CD8-positive, alpha-beta memory T cell (primary cell): Measurements from ENCODE around the gene RNF167. TPM values are rescaled to one million over a fixed set of nuclear protein-coding genes. Genes with fewer than 3 reads are reported as not detected.

Source experiments
- CTCF ChIA-PET: fragments of 350-600 bp; sonication (Branson Sonifier 250); formaldehyde crosslinking; loops from one replicate; lab custom pipeline; 2021; ENCODE audit warnings: antibody characterized with exemption; lab: Charles Lee
- POLR2A ChIA-PET: fragments of 350-600 bp; sonication (Branson Sonifier 250); formaldehyde crosslinking; loops from one replicate; lab custom pipeline; 2021; ENCODE audit warnings: antibody characterized with exemption; lab: Charles Lee
- DNase-seq, 5 donors: peaks; one replicate each; pipeline versions ENCODE4 v3.0.0 to v3.0.0-alpha.2; 2020 to 2022; ENCODE audit warnings: mixed read lengths in 1 of 5
- H3K27ac ChIP-seq: one replicate; pipeline ENCODE4 v1.7.0; 2013; ENCODE audit warnings: low read depth, mild to moderate bottlenecking, low read length, moderate library complexity
- H3K27me3 ChIP-seq: 2 replicates; pipeline ENCODE4 v1.7.0; 2013; ENCODE audit warnings: low read length, mild to moderate bottlenecking; ENCODE audit not compliant: insufficient read depth, poor library complexity, severe bottlenecking
- H3K36me3 ChIP-seq: 2 replicates; pipeline ENCODE4 v1.7.0; 2013; ENCODE audit warnings: mild to moderate bottlenecking, low read length, moderate library complexity; ENCODE audit not compliant: insufficient read depth
- H3K4me1 ChIP-seq: 2 replicates; pipeline ENCODE4 v1.7.0; 2013; ENCODE audit warnings: mild to moderate bottlenecking, low read length, moderate library complexity; ENCODE audit not compliant: insufficient read depth
- H3K4me3 ChIP-seq: 2 replicates; pipeline ENCODE4 v1.7.0; 2013; ENCODE audit warnings: mild to moderate bottlenecking, low read length
- H3K9me3 ChIP-seq: 2 replicates; pipeline ENCODE4 v1.7.0; 2013; ENCODE audit warnings: mild to moderate bottlenecking, low read length
- H3K27ac Mint-ChIP-seq, 8 donors: one replicate each; pipeline ENCODE4 v1.8.0; 2020 to 2021; ENCODE audit warnings: mixed read lengths in 8 of 8, mild to moderate bottlenecking in 6 of 8, inconsistent platforms in 3 of 8, moderate library complexity in 3 of 8
- H3K27me3 Mint-ChIP-seq, 2 donors: one replicate each; pipeline ENCODE4 v1.8.0; 2020 to 2021; ENCODE audit warnings: mixed read lengths in 2 of 2, mild to moderate bottlenecking in 1 of 2, moderate library complexity in 1 of 2
- H3K36me3 Mint-ChIP-seq, 3 donors: one replicate each; pipeline ENCODE4 v1.8.0; 2020 to 2021; ENCODE audit warnings: mixed read lengths in 3 of 3, inconsistent platforms in 1 of 3, mild to moderate bottlenecking in 1 of 3
- H3K4me1 Mint-ChIP-seq, 3 donors: one replicate each; pipeline ENCODE4 v1.8.0; 2020 to 2021; ENCODE audit warnings: mixed read lengths in 3 of 3, inconsistent platforms in 1 of 3, mild to moderate bottlenecking in 1 of 3
- H3K4me3 Mint-ChIP-seq, 7 donors: one replicate each; pipeline ENCODE4 v1.8.0; 2020 to 2021; ENCODE audit warnings: mixed read lengths in 7 of 7, mild to moderate bottlenecking in 6 of 7, moderate library complexity in 4 of 7, inconsistent platforms in 2 of 7
- H3K9me3 Mint-ChIP-seq, 5 donors: one replicate each; pipeline ENCODE4 v1.8.0; 2020 to 2022; ENCODE audit warnings: mixed read lengths in 5 of 5, mild to moderate bottlenecking in 3 of 5, moderate library complexity in 2 of 5, inconsistent platforms in 1 of 5
- polyA plus RNA-seq: library from polyadenylated mRNA; unstranded; fragments of 300-500 nt; fragmentation: Illumina TruSeq; gene quantifications from one replicate; pipeline ENCODE4 v1.2.3, GENCODE V29; 2021
- total RNA-seq, 2 experiments: library from RNA; stranded (reverse); gene quantifications; one replicate each; pipeline ENCODE4 v1.2.3, GENCODE V29; 2021

Gene RNF167
- total and polyA plus RNA-seq, 3 experiments from 2014 or later: 69.0 to 192 (median 187) TPM

- Mint-ChIP-seq H3K4me1 (peaks cover 11 to 25% (median 15%) of the 10 kb centered on the region in 3 donors), H3K4me3 (peak overlapping the region in 2 of 7 donors; percentile 30 to 32), H3K27ac (peak overlapping the region in 4 of 8 donors; percentile 29 to 71 (median 66)), H3K27me3 (peaks cover 0 to 4% of the 10 kb centered on the region in 2 donors), H3K9me3 (no peaks in the 10 kb centered on the region), H3K36me3 (peaks cover 0 to 67% (median 1%) of the 10 kb centered on the region in 3 donors)
- Histone ChIP-seq H3K4me3 (no peak overlapping the region), H3K4me1 (peaks cover 18% of the 10 kb centered on the region), H3K9me3 (no peaks in the 10 kb centered on the region), H3K36me3 (peaks cover 43% of the 10 kb centered on the region), H3K27me3 (no peaks in the 10 kb centered on the region), H3K27ac (no peak overlapping the region)
- POLR2A ChIA-PET: no interaction called here
- DNase-seq: peak in 1 of 5 donors; percentile 52
- CTCF ChIA-PET: no interaction called here
Measured at GRCh38 chr17:4895657-4896331, 44.3 kb upstream of the RNF167 start.

DNA sequence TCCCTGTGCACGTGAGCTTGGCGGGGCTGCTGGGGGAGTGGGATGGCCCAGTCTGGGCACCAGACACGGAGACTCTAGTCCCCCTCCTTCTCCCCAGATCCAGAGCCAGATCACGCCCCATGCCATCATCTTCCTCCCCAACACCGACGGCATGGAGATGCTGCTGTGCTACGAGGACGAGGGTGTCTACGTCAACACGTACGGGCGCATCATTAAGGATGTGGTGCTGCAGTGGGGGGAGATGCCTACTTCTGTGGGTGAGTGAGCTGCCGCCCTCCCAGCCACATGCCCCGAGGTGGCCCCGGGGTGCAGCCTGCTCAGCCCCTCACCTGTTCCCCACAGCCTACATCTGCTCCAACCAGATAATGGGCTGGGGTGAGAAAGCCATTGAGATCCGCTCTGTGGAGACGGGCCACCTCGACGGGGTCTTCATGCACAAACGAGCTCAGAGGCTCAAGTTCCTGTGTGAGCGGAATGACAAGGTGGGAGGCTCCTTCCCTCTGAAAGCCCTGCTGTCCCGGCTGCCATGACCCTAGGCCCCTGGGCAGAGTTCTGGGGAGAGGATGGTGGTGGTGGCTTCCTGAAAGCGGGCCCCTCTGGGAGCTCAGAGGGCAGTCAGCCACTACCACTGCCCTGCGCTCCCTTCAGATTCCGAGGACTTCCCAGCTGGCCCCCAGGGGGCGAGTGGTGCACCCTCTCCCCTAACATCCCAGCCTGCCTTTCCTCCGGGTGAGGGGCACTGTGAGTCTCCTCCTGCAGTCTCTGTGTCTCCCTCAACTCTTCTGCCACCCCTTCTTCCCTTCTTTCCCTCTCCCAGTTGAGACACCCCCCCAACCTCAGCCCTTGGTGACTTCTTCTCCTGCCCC is 43.5 kb upstream of the RNF167 start:
- H3K4me3 ChIP-seq: no peak overlapping the region
- H3K36me3 ChIP-seq: peaks cover 35% of the 10 kb centered on the region
- Mint-ChIP-seq H3K27ac (peak overlapping the region in 2 of 8 donors; percentile 61 to 70), H3K9me3 (no peaks in the 10 kb centered on the region), H3K4me3 (peak overlapping the region in 1 of 7 donors; percentile 63), H3K27me3 (peaks cover 0 to 9% of the 10 kb centered on the region in 2 donors), H3K36me3 (peaks cover 0 to 59% (median 1%) of the 10 kb centered on the region in 3 donors), H3K4me1 (peaks cover 12 to 33% (median 20%) of the 10 kb centered on the region in 3 donors)
- peak in 1 of 5 donors; percentile 47 for DNase-seq
- ChIA-PET CTCF (no interaction called here), POLR2A (interaction anchor here (0.6 kb wide), 1 partner anchor 22 kb away, joined by 3 read pairs; no protein-coding TSS in a partner anchor)
- H3K9me3 ChIP-seq: no peaks in the 10 kb centered on the region
- no peak overlapping the region for H3K27ac ChIP-seq
- H3K27me3 ChIP-seq: no peaks in the 10 kb centered on the region
- peaks cover 25% of the 10 kb centered on the region for H3K4me1 ChIP-seq

DNA sequence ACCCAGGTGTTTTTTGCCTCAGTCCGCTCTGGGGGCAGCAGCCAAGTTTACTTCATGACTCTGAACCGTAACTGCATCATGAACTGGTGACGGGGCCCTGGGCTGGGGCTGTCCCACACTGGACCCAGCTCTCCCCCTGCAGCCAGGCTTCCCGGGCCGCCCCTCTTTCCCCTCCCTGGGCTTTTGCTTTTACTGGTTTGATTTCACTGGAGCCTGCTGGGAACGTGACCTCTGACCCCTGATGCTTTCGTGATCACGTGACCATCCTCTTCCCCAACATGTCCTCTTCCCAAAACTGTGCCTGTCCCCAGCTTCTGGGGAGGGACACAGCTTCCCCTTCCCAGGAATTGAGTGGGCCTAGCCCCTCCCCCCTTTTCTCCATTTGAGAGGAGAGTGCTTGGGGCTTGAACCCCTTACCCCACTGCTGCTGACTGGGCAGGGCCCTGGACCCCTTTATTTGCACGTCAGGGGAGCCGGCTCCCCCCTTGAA is 42.8 kb upstream of the RNF167 start:
- Mint-ChIP-seq H3K4me3 (no peak overlapping the region), H3K36me3 (peaks cover 0 to 54% (median 1%) of the 10 kb centered on the region in 3 donors), H3K9me3 (no peaks in the 10 kb centered on the region), H3K4me1 (peaks cover 13 to 38% (median 22%) of the 10 kb centered on the region in 3 donors), H3K27ac (peak overlapping the region in 1 of 8 donors; percentile 95), H3K27me3 (peaks cover 0 to 9% of the 10 kb centered on the region in 2 donors)
- Histone ChIP-seq H3K4me1 (peaks cover 28% of the 10 kb centered on the region), H3K36me3 (peaks cover 31% of the 10 kb centered on the region), H3K9me3 (no peaks in the 10 kb centered on the region), H3K4me3 (no peak overlapping the region), H3K27me3 (no peaks in the 10 kb centered on the region), H3K27ac (no peak overlapping the region)
- peak in 1 of 5 donors; percentile 44 for DNase-seq
- ChIA-PET POLR2A (interaction anchor here (0.6 kb wide), 1 partner anchor 22 kb away, joined by 3 read pairs; no protein-coding TSS in a partner anchor), CTCF (no interaction called here)

- Mint-ChIP-seq H3K4me1 (peaks cover 19 to 43% (median 27%) of the 10 kb centered on the region in 3 donors), H3K4me3 (peak overlapping the region in 1 of 7 donors; percentile 66), H3K27ac (peak overlapping the region in 2 of 8 donors; percentile 76 to 93), H3K27me3 (peaks cover 0 to 7% of the 10 kb centered on the region in 2 donors), H3K36me3 (peaks cover 0 to 48% (median 0%) of the 10 kb centered on the region in 3 donors), H3K9me3 (no peaks in the 10 kb centered on the region)
- ChIA-PET CTCF (interaction anchor here (2.1 to 2.6 kb wide), 2 partner anchors 8 to 188 kb away, joined by 9 to 14 read pairs; partner anchors contain the start of gene ARRB2), POLR2A (no interaction called here)
- no peak overlapping the region for H3K27ac ChIP-seq
- H3K9me3 ChIP-seq: no peaks in the 10 kb centered on the region
- H3K36me3 ChIP-seq: peaks cover 31% of the 10 kb centered on the region
- H3K27me3 ChIP-seq: no peaks in the 10 kb centered on the region
- H3K4me3 ChIP-seq: no peak overlapping the region
- DNase-seq: no peak
- peaks cover 33% of the 10 kb centered on the region for H3K4me1 ChIP-seq
Measured at GRCh38 chr17:4897785-4898184, 42.3 kb upstream of the RNF167 start.

DNA sequence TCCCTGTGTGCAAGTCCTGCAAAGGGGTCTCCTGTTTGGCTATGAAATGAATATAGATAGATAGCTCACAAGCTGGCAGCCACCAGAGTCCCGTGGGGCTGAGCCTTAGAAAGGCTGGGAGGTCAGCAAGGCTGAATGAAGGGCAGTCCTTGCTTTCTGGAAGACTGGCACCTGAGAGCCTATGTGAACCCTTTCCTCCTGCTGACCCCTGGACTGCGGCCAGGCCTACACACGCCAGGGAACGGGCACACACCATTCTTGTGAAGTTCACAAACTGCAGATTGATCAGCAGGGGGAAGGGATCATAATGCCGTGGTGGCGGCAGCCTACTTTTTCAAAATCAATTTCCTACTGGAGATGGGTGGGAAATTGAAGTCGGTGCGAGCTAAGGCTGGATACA is 41.7 kb upstream of the RNF167 start:
- CTCF ChIA-PET: interaction anchor here (1.1 to 2.6 kb wide), 6 partner anchors 8 to 189 kb away, joined by 3 to 15 read pairs (median 6); partner anchors contain the start of gene ARRB2
- Histone ChIP-seq H3K36me3 (peaks cover 26% of the 10 kb centered on the region), H3K4me3 (no peak overlapping the region), H3K9me3 (no peaks in the 10 kb centered on the region), H3K27me3 (no peaks in the 10 kb centered on the region), H3K27ac (no peak overlapping the region), H3K4me1 (peaks cover 39% of the 10 kb centered on the region)
- Mint-ChIP-seq H3K27ac (peak overlapping the region; percentile 36 to 93 (median 84)), H3K4me3 (peak overlapping the region; percentile 66 to 85 (median 74)), H3K9me3 (no peaks in the 10 kb centered on the region), H3K36me3 (peaks cover 0 to 43% (median 0%) of the 10 kb centered on the region in 3 donors), H3K4me1 (peaks cover 24 to 49% (median 33%) of the 10 kb centered on the region in 3 donors), H3K27me3 (peaks cover 0 to 7% of the 10 kb centered on the region in 2 donors)
- POLR2A ChIA-PET: interaction anchor here (2.7 kb wide), 1 partner anchor 69 kb away, joined by 19 read pairs; the partner anchor contains the start of gene SPAG7
- DNase-seq: no peak

DNA sequence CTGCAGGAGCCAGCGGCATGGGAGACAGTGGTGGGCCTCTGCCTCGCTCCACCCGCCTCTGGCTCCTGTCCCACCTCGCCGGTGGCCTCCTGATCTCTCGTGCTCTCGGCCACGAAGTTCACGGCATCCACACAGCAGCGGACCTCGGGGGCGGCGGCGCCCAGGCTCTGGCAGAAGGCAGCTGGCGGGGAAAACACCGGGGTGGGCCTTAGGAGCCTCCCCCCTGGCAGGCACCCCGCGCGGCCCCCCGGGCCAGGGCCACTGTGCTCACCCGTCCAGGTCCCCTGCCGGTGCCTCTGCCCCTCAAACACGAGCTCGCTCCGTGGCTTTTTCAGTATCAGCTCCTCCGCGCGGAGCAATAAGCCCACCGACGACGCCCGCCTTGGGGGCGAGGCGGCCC is 41.1 kb upstream of the RNF167 start:
- POLR2A ChIA-PET: interaction anchor here (0.6 to 2.7 kb wide), 11 partner anchors 9 to 219 kb away, joined by 3 to 19 read pairs (median 4); partner anchors contain the start of genes PFN1, RNF167, SLC25A11 and SPAG7
- peaks cover 28 to 54% (median 38%) of the 10 kb centered on the region in 3 donors for H3K4me1 Mint-ChIP-seq
- Histone ChIP-seq H3K4me3 (peak overlapping the region; percentile 83), H3K27me3 (no peaks in the 10 kb centered on the region), H3K36me3 (peaks cover 20% of the 10 kb centered on the region), H3K9me3 (no peaks in the 10 kb centered on the region), H3K27ac (peak overlapping the region; percentile 82), H3K4me1 (peaks cover 45% of the 10 kb centered on the region)
- peaks cover 0 to 39% (median 0%) of the 10 kb centered on the region in 3 donors for H3K36me3 Mint-ChIP-seq
- DNase-seq: no peak
- peaks cover 0 to 7% of the 10 kb centered on the region in 2 donors for H3K27me3 Mint-ChIP-seq
- peak overlapping the region; percentile 91 to 95 (median 93) for H3K4me3 Mint-ChIP-seq
- CTCF ChIA-PET: interaction anchor here (0.7 to 2.6 kb wide), 11 partner anchors 8 to 189 kb away, joined by 3 to 15 read pairs (median 4); partner anchors contain the start of genes ARRB2, MED11, RNF167 and SLC25A11
- H3K9me3 Mint-ChIP-seq: no peaks in the 10 kb centered on the region
- H3K27ac Mint-ChIP-seq: peak overlapping the region in 2 of 8 donors; percentile 86 to 98
